ENCODE results near the gene C4orf36.

C4orf36 gene

GRCh38 chr4:86891762-86892635 lies at the start of gene C4orf36:
Gene C4orf36 (minus strand): TSS chr4:86892422. CDS start chr4:86891520, 902 bp downstream.
- DNase-seq: peak; percentile 36

GRCh38 chr4:86940920-86941460 lies 48.8 kb upstream of the C4orf36 start:
- DNase-seq: no peak

GRCh38 chr4:86939729-86940575 lies 47.7 kb upstream of the C4orf36 start:
- peak; percentile 39 for DNase-seq

GRCh38 chr4:86938771-86939520 lies 46.7 kb upstream of the C4orf36 start:
- no peak for DNase-seq

- DNase-seq: peak; percentile 49
Observed at GRCh38 chr4:86935853-86936733, 43.9 kb upstream of the C4orf36 start.

- no peak for DNase-seq
Observed at GRCh38 chr4:86935566-86935852, 43.3 kb upstream of the C4orf36 start.

GRCh38 chr4:86934771-86935565 lies 42.7 kb upstream of the C4orf36 start, which contains the start of gene AFF1:
Gene AFF1 (plus strand): TSS chr4:86935011. CDS start chr4:86948534, 13,523 bp downstream.
- DNase-seq: peak; percentile 85

GRCh38 chr4:86934147-86934770 lies 42.0 kb upstream of the C4orf36 start:
- DNase-seq: no peak

- DNase-seq: no peak
Observed at GRCh38 chr4:86928400-86929255, 36.4 kb upstream of the C4orf36 start.

GRCh38 chr4:86927843-86928395 lies 35.7 kb upstream of the C4orf36 start:
- DNase-seq: peak; percentile 95

GRCh38 chr4:86926435-86927086 lies 34.3 kb upstream of the C4orf36 start:
- no peak for DNase-seq

- peak; percentile 92 for DNase-seq
Observed at GRCh38 chr4:86924811-86925210, 32.6 kb upstream of the C4orf36 start.

GRCh38 chr4:86921608-86922252 lies 29.5 kb upstream of the C4orf36 start:
- no peak for DNase-seq

- no peak for DNase-seq
Observed at GRCh38 chr4:86919561-86920223, 27.5 kb upstream of the C4orf36 start.

- DNase-seq: peak; percentile 69
Observed at GRCh38 chr4:86918539-86919072, 26.4 kb upstream of the C4orf36 start.

GRCh38 chr4:86917212-86918039 lies 25.2 kb upstream of the C4orf36 start:
- no peak for DNase-seq
